Limb (tissue), 2 donors: ENCODE measurements around the gene HMCN1.
"Not testable (repeated sequence)": the region's sequence is repeated elsewhere in the genome, so short reads cannot be mapped to it uniquely, and the experiment has no call there.

Experiments used
- DNase-seq, 2 donors: peaks; one replicate each; pipeline ENCODE4 v3.0.0-alpha.2; 2016; ENCODE audit errors: extremely low spot score in 2 of 2

Gene HMCN1

DNA sequence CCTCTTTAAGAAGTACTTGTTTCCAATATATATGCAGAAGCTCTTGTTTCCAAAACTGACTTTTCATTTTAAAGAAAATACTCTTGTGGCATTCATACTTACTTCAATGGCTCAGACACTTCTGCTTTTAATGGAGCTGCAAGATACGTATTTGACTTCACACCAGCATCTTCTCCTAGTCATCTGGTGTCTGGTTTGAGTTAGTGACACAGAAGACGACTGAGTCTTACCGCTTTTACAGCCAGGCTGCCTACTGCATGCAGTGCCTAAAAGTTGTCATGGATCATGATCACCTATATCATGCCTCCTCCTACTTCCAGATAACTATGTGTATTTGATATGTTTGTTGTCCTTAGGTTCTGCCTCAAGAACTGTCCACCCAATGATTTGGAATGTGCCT lies 455.0 kb downstream of the HMCN1 start:
- no peak for DNase-seq

DNA sequence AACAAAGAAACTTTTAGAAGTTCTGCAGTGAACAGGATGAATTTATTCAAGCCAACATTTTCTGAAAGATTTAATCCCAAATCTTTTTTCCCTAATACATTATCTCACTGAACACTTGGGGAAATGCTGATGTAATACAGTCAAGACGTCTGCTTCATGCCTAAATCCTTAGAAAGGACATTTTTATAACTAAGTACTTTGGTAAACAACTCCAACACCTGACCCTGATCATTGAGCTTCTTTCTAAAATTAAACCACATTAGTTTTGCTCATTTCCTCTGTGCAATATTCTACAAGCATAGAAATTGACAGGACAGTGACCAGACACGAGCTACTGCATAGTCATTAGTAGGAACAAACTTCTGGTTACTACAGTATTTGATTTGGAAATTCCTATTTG lies 457.3 kb downstream of the HMCN1 start:
- DNase-seq, result no peak

DNA sequence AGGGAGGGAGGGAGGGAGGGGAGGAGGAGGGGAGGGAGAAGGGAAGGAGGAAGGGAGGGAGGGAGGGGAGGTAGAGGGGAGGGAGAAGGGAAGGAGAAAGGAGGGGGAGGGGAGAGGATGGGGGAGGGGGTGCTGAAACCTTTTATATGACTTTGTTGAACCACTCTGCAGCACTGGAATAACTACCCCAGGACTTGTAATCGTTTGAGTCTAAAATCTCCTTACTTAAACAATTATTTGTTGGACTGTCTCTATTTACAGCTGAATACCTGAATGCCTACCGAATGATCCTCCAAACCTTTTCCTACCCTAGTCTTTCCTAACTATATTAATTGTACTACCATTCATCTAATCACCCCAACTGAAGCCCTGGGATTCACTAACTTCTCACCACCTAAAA lies 459.0 kb downstream of the HMCN1 start:
- DNase-seq, result no peak

DNA sequence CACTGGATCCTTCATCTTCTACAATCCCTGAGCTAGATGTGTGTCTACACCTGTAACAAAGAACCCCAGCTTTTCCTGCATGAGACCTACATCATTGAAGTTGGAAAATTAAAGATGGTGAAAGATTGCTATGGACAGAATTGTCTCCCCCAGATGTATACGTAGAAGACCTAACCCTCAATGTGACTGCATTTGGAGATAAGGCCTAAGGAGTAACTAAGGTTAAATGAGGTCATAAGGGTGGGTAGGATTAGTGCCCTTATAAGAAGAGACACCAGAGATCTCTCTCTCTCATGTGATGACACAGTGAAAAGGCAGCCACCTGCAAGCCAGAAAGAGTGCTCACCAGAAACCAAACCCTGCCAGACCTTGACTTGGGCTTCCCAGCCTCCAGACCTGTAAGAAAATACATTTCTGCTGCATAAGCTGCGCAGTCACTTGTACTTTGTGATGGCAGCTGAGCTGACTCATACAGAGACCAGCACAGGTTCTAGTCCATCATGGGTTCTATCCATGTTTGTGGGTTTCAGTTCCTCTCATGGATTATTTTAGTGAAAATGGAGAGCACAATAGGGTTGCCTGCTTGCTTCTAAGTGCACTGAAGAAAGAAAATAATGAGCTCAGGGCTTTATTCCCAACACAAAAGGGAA lies 460.0 kb downstream of the HMCN1 start:
- DNase-seq, result no peak

DNA sequence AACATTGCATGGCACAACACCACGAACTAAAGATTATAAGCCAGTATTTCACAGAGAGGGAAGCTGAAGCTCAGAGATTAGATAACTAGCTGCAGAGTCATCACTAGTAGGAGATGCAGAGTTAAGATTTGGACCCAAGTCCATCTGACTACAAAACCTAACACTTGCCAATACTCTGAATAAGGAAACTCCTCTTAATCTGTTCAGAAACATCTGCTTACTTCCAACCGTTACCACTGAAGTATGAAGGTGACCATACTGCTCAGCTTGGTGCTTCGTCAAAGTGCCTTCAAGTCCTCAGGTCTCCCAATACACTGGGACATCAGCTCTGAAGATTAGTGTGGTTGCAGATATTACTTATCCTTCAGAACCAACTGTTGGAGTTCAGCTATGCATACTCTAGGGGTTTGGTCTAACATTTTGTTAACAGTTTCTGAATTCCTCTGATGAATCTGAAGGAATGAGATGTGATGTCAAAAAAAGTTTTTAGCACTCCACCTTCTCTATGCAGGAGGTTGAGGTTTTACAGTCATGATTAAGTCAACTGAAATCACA lies 461.3 kb downstream of the HMCN1 start:
- DNase-seq, result no peak

DNA sequence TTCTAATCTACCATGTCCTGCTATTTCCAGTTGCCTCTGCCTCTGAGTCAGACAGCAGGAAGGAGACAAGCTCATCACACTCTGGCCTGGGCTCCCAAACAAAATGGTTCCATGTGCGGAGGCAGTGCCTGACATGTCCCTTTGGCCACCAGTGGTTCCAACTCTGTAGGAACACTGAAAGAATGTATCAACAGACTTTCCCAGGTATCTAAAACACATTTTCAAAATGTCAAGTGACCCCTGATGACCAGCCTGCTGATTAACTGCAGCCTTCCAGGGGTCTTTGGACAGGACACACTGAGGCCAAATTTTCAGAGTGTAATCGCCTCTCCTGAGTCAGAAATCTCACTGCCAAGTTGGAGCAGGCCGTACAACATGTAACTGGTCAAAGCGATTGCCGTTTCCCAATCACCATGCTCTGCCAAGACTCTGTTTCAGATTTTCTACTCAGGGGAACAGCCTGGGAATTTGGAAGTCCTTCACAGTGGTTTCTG lies 468.1 kb downstream of the HMCN1 start:
- no peak for DNase-seq

DNA sequence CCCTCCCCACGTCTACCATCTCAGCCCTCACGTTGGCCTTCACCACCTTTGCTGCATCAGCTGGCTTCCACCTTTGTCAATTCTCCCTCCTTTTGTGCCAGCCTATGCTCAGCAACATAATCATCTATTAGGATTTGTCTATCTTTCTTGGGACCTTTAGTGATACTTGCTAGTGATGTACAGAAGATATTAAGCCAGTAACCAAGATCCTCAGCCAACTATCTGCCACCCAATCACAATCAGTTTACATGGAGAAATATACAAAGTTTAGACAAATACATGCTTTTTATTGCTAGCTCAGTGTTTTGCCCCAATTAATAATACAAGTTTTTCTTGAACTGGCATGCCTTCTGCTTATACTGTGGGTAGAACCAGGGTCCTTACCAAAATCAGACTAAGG lies 468.6 kb downstream of the HMCN1 start:
- DNase-seq, result no peak

DNA sequence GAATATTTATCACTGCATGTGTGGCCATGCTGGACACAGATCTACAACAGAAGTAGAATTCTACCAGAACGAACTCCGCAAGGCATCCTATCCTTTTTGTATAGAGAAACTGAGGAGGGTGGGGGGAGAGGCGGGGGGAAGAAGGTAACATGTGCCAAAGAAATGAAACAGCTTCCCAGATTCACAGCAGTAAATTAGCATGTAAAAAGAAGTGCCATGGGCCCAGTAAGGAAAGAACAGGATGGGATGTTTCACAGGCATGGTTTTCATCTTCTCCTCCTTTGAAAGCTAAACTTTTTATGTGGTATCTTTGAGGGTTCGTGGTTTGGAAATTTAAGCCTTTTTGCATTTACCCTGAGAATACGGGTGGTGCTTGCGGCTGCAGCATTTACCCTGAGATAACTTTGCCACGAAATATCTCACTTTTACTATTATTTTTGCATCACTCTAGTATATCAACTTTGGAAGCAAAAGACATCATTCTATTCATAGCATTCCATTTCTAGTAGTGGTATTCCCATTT lies 471.9 kb downstream of the HMCN1 start:
- DNase-seq, result no peak

DNA sequence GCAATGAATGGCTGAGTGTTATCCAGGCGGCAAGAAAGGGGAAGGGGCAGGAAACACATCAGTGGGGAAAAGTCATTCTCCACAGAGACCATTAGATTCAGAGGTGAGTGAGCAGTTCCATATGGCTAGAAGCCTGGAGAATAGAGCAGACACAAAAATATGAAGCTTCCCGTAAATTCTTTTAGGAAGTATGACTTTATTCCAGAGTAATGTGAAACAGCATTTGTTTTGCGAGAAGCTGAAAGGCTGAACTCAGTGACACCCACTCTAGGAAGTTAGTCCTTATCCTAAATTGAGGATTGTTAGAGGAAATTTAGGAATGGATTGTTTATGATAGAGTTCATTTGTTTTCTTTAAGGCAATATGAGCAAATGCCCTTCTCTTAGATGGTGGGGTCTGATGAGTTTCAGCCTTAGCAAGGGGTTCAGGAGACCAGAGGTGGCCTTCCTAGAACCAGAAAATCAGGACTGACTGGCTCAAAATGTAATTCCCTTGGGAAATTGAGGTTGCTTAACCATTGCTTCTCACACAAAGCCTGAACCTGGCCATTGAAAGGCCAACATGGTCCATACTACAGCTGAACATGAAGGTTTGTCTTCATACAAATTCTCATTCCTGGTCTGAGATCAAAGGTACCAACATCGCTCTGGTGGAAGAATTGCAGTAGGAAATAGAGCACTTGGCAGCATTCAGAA lies 473.3 kb downstream of the HMCN1 start:
- DNase-seq, result no peak

DNA sequence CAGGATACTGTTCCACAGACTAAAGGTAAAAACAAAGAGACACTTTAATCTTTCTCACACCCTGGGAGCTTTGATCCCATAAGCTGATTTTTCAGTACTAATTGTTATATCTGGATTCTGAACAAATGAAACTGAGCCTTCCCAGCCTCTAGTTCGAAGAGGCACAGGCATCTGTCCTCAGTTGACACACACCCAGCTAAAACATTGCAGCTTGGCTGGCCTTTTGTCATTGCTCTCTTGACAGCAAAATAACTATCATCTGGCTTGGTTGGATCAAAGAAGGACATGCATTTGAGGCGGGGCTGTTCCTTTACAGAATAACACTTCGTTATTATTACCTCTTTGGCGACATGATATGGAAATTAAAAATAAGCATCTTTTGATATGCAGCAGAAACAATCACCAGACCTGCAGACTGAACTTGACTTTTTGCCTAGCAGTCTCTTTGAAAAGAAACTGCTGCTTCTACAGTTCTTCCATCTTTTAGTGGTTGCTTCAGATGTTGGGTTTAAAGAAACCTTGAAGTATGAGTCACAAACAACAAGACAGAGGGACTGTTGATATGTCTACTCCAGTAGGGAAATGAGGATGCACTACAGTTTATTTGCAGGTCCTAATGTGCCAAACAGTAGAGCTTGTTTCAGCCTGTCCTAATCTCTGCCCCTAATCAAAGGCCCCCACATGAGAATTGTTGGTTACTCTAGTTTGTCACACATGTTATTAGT lies 474.4 kb downstream of the HMCN1 start:
- DNase-seq, result no peak

DNA sequence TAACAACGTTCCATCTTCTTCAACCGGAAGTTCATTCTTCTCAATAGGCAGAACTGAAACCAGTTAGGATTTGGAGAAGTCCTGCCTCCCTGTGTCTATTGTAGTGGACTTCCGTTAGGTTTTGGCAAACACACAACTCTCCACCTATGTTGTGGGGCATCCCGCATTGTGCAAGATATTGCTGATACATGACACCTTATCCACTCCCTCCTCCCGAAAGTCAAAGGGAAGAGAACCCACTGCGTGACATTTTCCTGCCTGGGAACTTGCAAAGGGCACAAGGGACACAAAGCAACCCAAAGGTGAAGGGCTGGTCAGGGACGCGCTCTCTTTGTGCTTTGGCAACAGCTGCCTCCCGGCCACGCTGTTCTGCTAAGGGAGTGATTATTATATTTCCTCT lies 476.1 kb downstream of the HMCN1 start:
- no peak for DNase-seq

DNA sequence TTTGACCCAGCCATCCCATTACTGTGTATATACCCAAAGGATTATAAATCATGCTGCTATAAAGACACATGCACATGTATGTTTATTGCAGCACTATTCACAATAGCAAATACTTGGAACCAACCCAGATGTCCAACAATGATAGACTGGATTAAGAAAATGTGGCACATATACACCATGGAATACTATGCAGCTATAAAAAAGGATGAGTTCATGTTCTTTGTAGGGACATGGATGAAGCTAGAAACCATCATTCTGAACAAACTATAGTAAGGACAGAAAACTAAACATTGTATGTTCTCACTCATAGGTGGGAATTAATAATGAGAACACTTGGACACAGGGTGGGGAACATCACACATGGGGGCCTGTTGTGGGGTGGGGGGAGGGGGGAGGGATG lies 477.4 kb downstream of the HMCN1 start:
- DNase-seq, result not testable (repeated sequence)

DNA sequence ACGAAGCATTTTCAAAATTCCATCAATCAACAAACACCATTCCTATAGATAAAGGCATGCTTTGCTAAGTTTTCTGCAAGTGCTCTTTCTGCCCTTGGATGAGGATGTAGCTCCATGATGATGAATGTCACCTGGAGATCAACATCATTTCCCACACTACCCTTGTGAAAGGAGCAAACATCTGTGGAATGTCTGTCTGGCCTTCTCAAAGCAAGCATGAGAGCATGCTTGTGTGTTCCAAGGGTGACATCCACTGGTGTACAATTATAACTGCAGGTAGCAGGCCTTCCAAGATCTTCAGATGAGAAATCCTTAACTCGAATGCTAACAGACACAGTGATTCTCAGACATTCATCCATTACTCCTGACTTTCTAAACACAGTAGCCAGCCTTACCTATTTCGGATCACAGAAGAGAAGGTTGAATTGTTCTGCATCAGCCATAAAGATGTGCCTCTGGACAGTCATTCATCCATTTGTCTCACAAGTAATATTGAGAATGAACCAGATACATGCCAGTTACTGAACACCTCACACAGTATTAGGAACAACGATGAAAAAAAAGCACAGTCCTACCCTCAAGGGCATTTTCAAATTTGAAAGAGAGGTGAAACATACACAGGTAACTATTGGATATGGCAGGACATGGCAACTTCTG lies 478.5 kb downstream of the HMCN1 start:
- DNase-seq, result peak; percentile 58 to 88

DNA sequence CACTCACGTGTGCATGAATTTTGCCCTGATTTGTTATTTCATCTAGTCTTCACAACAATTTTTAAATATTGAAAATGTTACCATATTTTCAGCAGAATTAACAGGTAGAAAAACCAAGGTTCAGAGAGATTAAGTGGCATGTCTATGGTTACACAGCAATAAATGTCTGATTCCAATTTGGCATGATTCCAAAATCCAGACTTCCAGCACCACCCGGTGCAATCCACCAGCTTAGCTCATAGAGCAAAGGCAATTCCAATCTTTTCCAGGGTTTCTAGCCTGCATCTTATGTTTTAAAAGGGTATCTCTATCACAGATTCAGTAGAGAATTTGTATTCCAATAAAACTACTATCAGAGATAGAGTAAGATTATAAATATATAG lies 479.0 kb downstream of the HMCN1 start:
- no peak for DNase-seq

DNA sequence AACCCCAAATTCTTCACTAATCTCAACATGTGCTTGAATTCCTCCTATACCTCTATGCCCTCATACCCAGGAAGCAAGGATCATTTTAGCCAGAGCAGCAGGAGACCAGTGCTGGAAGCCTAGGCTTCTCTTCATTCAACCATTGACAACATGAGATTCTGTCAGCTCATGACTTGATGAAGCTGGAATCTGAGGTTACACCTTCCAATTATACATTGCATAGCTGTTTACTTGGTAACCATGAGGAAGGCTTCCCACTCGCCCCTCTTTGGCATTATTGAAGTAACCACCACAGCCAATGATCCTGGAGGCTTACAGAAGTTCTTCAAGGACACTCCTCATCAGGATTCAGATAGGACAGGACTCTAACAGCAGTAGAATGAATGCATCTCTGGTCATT lies 480.6 kb downstream of the HMCN1 start:
- no peak for DNase-seq

DNA sequence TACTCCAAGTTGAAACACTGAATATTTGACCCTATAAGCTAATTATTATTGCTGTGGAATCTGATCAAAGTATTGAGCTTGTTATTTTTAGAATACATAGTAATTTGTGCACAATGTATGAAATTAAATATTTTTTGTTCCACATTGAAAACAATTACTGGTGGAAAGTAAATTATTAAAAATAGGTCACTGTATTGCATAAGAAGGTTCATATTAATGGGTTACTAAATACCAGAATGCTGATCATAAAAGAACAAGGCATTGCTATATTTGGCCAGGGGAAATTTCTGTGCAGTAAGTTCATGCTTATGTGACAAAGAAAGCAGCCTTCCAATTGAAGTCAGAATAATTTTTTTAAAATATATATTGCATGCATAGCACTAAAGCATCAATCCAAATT lies 481.4 kb downstream of the HMCN1 start:
- DNase-seq, result no peak

DNA sequence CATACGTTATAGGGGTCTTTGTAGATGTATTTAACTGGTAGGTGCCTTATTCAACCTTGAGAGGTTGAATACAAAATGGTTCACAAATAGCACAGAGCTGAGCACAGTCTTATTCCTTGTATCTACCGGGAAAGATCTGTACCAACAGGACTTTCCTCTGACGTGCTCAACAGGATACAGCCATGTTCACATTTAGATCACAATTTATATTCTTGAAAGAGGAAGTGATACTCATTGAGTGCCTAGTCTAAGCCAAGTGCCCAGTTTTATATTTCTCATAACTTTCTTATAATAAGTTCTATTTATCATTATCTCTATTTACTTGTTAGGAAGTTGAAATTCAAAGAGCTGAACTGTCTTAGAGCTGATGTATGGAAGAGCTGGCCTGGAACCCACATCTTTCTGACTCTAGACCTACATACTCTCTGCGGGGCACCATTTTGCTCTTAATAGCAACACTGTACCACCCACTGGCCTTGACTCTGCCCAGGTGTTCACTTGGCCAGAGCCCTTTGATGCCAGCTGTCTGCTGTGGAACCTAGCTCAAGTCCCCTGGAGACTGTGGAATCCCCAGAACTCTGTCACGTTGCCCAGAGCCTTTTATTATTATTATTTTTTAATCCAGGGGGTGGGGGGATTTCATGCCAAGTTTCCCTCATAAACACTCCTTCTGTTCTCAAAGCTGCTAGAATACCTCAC lies 484.6 kb downstream of the HMCN1 start:
- no peak for DNase-seq

DNA sequence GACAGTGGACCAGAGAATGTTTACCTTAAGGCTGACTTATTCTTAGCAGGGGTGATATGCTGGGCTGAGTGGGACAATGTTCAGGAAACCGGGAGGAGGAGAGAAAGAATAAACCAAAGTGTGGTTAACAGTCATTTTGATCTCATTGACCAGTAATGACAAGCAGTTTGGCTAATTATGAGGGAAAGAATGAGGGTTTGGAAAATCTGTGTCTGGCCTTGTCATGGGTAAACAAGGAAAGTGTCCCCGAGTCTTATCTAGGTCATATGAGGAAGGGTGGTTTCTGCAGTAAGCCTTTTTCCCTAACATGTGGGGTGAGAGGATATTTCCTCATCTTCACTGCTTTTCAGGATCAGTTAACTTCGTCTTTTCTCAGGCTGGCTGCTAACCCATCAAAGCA lies 485.9 kb downstream of the HMCN1 start:
- DNase-seq, result no peak

DNA sequence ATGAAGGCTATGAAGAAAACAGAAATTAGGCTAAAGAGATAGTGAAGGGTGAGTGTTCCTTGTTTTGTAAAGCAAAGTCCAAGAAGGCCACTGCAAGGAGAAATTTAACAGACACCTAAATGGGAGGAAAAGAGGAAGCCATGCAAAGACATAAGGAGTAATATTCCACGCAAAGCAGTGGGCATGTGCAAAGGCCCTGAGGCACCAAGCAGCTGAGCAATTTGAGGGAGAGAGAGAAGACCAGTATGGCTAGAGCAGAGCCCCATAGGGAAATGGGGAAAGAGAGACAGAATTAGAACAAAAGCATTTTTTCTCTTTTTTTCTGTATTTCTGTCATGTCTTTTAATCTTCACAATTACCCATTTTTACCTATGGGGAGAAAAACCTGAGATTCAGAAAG lies 486.7 kb downstream of the HMCN1 start:
- no peak for DNase-seq

DNA sequence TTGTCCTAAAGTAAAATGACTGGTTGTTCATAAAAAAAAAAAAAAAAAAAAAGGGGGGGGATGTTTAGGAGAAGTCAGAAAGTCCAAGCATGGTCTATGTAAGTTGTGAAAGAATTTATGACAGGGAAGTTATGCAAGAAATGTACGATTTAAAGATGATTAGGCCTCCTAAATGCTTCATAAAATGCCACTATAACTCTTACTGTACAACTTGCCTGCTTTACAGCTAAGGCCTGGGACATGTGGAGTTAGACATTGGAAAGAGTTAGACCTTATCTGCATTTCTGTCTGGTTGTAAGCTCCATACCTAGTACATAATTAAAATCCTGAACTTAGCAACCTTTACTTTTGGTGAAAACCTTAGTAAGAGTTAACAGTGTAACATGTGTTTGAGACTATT lies 490.9 kb downstream of the HMCN1 start:
- no peak for DNase-seq

DNA sequence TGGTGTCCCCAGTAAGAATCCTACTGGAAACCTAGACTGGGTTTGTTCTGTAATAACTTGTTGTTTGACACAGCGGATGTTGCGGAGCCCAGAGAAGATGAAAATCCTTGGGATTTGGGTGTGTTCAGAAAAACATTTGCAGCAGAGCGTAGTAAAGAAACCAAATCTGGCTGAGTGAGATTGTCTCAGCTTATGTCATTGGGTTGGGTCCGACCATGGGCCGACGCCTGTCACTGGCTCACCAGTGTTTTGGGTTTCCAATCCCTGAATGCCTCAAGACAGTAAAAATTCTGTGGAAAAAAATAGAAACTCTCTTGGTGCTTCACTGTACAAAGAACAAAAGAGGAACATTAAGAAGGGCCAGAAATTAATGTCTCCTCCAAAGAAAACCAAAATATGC lies 494.6 kb downstream of the HMCN1 start:
- DNase-seq, result no peak
